CD4-positive, alpha-beta memory T cell (primary cell): ENCODE measurements around the gene PLPPR3. TPM values are rescaled to one million over a fixed set of nuclear protein-coding genes. Genes with fewer than 3 reads are reported as not detected.
"Not testable (repeated sequence)": the region's sequence is repeated elsewhere in the genome, so short reads cannot be mapped to it uniquely, and the experiment has no call there.

Experiments
- CTCF ChIA-PET: fragments of 350-600 bp; sonication (Branson Sonifier 250); formaldehyde crosslinking; loops from one replicate; lab custom pipeline; 2021; ENCODE audit warnings: inconsistent platforms; ENCODE audit not compliant: partially characterized antibody; lab: Charles Lee
- POLR2A ChIA-PET: fragments of 350-600 bp; sonication (Branson Sonifier 250); formaldehyde crosslinking; loops from one replicate; lab custom pipeline; 2021; ENCODE audit not compliant: partially characterized antibody; lab: Charles Lee
- DNase-seq, 5 donors: peaks; one replicate each; pipeline versions ENCODE4 v3.0.0 to v3.0.0-alpha.2; 2020 to 2022; ENCODE audit warnings: mixed read lengths in 1 of 5
- H3K27ac ChIP-seq: one replicate; pipeline ENCODE4 v1.7.0; 2013; ENCODE audit warnings: low read depth, low read length
- H3K27me3 ChIP-seq: 2 replicates; pipeline ENCODE4 v1.7.0; 2013; ENCODE audit warnings: mild to moderate bottlenecking, low read length, moderate library complexity; ENCODE audit not compliant: insufficient read depth
- H3K36me3 ChIP-seq: 2 replicates; pipeline ENCODE4 v1.7.0; 2013; ENCODE audit warnings: mild to moderate bottlenecking, low read length, moderate library complexity; ENCODE audit not compliant: insufficient read depth
- H3K4me1 ChIP-seq: 2 replicates; pipeline ENCODE4 v1.7.0; 2013; ENCODE audit warnings: mild to moderate bottlenecking, low read length, moderate library complexity; ENCODE audit not compliant: insufficient read depth
- H3K4me3 ChIP-seq, 2 donors: one replicate each; pipeline ENCODE4 v1.7.0; 2013; ENCODE audit warnings: low read length in 2 of 2, mild to moderate bottlenecking in 1 of 2
- H3K9me3 ChIP-seq, 2 donors: one replicate each; pipeline ENCODE4 v1.7.0; 2013; ENCODE audit warnings: low read length in 2 of 2, control low read depth in 1 of 2; ENCODE audit not compliant: control insufficient read depth in 1 of 2
- H3K27ac Mint-ChIP-seq, 7 donors: one replicate each; pipeline ENCODE4 v1.8.0; 2020 to 2021; ENCODE audit warnings: mixed read lengths in 7 of 7, mild to moderate bottlenecking in 6 of 7, inconsistent platforms in 3 of 7, moderate library complexity in 3 of 7
- H3K27me3 Mint-ChIP-seq, 2 donors: one replicate each; pipeline ENCODE4 v1.8.0; 2020 to 2021; ENCODE audit warnings: mixed read lengths in 2 of 2
- H3K36me3 Mint-ChIP-seq, 2 donors: one replicate each; pipeline ENCODE4 v1.8.0; 2020 to 2021; ENCODE audit warnings: mixed read lengths in 2 of 2, inconsistent platforms in 1 of 2, mild to moderate bottlenecking in 1 of 2
- H3K4me1 Mint-ChIP-seq, 4 donors: one replicate each; pipeline ENCODE4 v1.8.0; 2020 to 2021; ENCODE audit warnings: mixed read lengths in 4 of 4, mild to moderate bottlenecking in 1 of 4
- H3K4me3 Mint-ChIP-seq, 8 donors: one replicate each; pipeline ENCODE4 v1.8.0; 2020 to 2021; ENCODE audit warnings: mixed read lengths in 8 of 8, mild to moderate bottlenecking in 7 of 8, moderate library complexity in 6 of 8, inconsistent platforms in 3 of 8
- H3K9me3 Mint-ChIP-seq, 8 donors: one replicate each; pipeline ENCODE4 v1.8.0; 2020 to 2021; ENCODE audit warnings: mixed read lengths in 8 of 8, mild to moderate bottlenecking in 5 of 8, inconsistent platforms in 3 of 8, moderate library complexity in 1 of 8
- intact Hi-C: fragments of 100-400 bp; cut with micrococcal nuclease; formaldehyde crosslinking; loops from one replicate; pipeline ENCODE4 v1.15.1; 2023
- polyA plus RNA-seq, 2 donors: library from polyadenylated mRNA; unstranded; fragments of 300-500 nt; fragmentation: Illumina TruSeq; gene quantifications; one replicate each; pipeline ENCODE4 v1.2.3, GENCODE V29; 2021
- total RNA-seq, 2 experiments: library from RNA; stranded (reverse); gene quantifications; one replicate each; pipeline ENCODE4 v1.2.3, GENCODE V29; 2021

Gene PLPPR3
- total and polyA plus RNA-seq, 4 experiments from 2014 or later, result not detected

DNA sequence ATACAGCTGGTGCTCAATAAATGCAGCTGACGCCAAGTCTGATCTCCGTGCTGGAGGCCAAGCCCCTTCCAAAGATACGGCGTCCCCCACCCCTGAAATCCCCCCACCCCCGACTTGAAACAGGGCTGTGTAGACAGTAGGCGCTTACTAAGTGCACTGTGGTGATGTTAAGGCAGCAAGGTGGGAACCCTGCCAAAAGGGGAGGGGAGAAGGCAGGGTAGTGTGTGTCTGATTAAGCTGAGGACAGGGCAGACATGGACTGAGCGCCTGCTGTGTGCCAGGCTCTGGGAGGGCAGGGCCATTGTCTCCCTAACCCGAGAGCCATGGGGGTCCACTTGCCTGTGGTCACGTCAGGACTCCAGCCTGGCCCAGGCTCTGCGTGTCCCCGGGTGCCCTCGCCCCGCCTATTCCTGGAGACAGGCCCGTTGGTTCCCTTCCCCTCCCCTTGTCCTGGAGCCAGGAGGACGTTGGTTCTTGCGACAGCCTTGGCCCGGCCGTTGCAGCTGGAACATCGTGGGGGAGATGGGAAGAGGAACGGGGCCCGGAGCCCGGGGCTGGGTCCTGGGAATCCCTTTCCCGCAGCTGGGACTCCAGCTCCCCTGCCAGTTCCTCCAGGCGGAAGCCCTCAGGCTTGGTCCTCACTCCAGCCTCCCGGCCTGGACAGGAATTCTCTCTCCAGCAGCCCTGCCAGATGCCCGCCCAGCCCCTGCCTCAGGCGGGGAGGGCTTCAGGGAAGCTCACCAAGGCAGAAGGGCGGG, 28.6 kb upstream of the PLPPR3 start:
- POLR2A ChIA-PET, result no interaction called here
- H3K36me3 ChIP-seq, result no peaks in the 10 kb centered on the region
- CTCF ChIA-PET, result no interaction called here
- no peak overlapping the region for H3K4me3 ChIP-seq
- Mint-ChIP-seq H3K4me3 (no peak overlapping the region), H3K27ac (no peak overlapping the region), H3K36me3 (no peaks in the 10 kb centered on the region), H3K9me3 (no peaks in the 10 kb centered on the region), H3K27me3 (peaks cover 12 to 30% of the 10 kb centered on the region in 2 donors), H3K4me1 (no peaks in the 10 kb centered on the region)
- intact Hi-C loops, result no loop called here
- no peaks in the 10 kb centered on the region for H3K9me3 ChIP-seq
- no peak for DNase-seq
- H3K4me1 ChIP-seq, result no peaks in the 10 kb centered on the region
- H3K27me3 ChIP-seq, result no peaks in the 10 kb centered on the region
- no peak overlapping the region for H3K27ac ChIP-seq

DNA sequence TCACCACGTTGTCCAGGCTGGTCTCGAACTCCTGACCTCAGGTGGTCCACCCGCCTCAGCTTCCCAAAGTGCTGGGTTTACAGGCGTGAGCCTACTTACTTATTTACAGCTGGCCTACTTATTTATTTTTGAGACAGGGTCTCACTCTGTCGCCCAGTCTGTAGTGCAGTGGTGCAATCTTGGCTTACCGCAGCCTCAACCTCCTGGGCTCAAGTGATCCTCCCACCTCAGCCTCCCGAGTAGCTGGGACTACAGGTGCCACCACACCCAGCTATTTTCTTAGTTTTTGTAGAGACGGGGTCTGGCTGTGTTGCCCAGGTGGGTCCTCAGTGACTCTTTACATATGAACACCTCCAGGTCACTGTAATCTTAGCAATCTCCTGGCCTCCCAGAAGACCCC, 27.4 kb upstream of the PLPPR3 start:
- H3K36me3 Mint-ChIP-seq, POLR2A ChIA-PET, H3K4me1 ChIP-seq, CTCF ChIA-PET, H3K9me3 ChIP-seq, H3K27ac ChIP-seq, H3K36me3 ChIP-seq, H3K9me3 Mint-ChIP-seq, H3K4me1 Mint-ChIP-seq, H3K27me3 ChIP-seq, DNase-seq, H3K4me3 ChIP-seq, intact Hi-C loops, H3K4me3 Mint-ChIP-seq, H3K27ac Mint-ChIP-seq: not testable (repeated sequence)
- H3K27me3 Mint-ChIP-seq, result peaks cover 15 to 34% of the 10 kb centered on the region in 2 donors

DNA sequence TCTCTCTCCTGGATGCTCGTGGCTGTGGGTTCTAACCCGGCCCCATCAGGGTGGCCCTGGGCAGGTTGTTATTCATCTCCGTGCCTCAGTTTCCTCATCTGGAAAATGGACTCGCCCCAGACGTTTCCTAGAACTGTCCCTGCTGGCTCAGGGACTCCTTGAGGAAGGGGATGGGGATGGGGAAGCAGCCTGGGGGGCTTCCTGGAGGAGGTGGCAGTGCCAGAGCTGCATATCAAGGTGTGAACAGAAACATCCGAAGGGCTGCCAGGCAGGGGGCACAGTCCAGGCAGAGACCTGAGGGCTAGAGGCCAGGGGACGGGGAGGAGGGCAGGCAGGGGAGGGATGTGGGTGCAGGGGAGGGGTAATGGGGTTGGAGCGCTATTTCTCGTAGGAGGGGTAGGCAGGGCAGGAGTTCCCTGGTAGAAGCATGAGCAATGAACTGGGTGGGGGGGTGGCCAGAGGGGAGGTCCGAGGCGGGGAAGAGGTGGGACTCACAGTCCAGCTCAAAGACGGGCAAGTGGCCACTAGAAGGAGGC, 26.7 kb upstream of the PLPPR3 start:
- Mint-ChIP-seq H3K4me1 (peaks cover 0 to 5% (median 3%) of the 10 kb centered on the region in 4 donors), H3K27me3 (peaks cover 15 to 34% of the 10 kb centered on the region in 2 donors), H3K27ac (no peak overlapping the region), H3K4me3 (no peak overlapping the region), H3K9me3 (no peaks in the 10 kb centered on the region), H3K36me3 (no peaks in the 10 kb centered on the region)
- peaks cover 3% of the 10 kb centered on the region for H3K4me1 ChIP-seq
- ChIA-PET CTCF (no interaction called here), POLR2A (no interaction called here)
- H3K9me3 ChIP-seq, result no peaks in the 10 kb centered on the region
- H3K36me3 ChIP-seq, result no peaks in the 10 kb centered on the region
- intact Hi-C loops, result no loop called here
- H3K4me3 ChIP-seq, result no peak overlapping the region
- no peak for DNase-seq
- peaks cover 4% of the 10 kb centered on the region for H3K27me3 ChIP-seq
- no peak overlapping the region for H3K27ac ChIP-seq

DNA sequence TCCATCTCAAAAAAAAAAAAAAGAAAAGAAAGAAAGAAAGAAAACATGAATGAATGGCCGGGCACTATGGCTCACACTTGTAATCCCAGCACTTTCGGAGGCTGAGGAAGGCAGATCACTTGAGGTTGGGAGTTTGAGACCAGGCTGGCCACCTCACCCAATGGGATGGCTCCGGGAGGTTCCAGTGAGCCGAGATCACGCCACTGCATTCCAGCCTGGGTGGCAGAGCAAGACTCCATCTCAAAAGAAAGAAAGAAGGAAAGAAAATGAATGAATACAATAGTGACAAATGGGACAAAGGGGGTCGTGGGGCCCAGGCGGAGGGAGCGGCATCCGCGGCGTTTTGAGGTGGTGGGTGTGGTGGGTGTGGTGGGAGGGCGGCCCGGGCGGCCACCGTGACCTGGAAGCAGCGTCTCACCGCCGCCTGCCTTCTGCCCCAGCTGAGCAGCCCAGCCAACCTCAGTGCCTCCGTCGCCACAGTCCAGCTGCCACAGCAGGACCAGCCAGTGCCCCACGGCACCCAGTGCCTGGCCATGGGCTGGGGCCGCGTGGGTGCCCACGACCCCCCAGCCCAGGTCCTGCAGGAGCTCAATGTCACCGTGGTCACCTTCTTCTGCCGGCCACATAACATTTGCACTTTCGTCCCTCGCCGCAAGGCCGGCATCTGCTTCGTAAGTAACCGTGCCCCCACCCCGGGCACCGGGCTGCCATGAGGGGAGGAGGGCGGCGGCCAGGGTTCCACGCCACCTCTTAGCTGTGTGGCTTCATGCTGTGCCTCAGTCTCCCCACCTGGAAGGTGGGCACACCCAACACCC, 24.2 kb upstream of the PLPPR3 start:
- no peaks in the 10 kb centered on the region for H3K36me3 Mint-ChIP-seq
- H3K9me3 ChIP-seq, result no peaks in the 10 kb centered on the region
- no peak overlapping the region for H3K4me3 ChIP-seq
- H3K9me3 Mint-ChIP-seq, result peaks cover 0 to 3% (median 0%) of the 10 kb centered on the region in 8 donors
- H3K27me3 Mint-ChIP-seq, result peaks cover 18 to 32% of the 10 kb centered on the region in 2 donors
- H3K27ac ChIP-seq, result no peak overlapping the region
- intact Hi-C loops, result no loop called here
- ChIA-PET POLR2A (no interaction called here), CTCF (interaction anchor here (0.6 to 1.7 kb wide), 2 partner anchors 10 to 12 kb away, joined by 3 to 4 read pairs; no protein-coding TSS in a partner anchor)
- H3K4me1 ChIP-seq, result peaks cover 3% of the 10 kb centered on the region
- H3K27ac Mint-ChIP-seq, result no peak overlapping the region
- H3K27me3 ChIP-seq, result peaks cover 4% of the 10 kb centered on the region
- H3K4me3 Mint-ChIP-seq, result peak overlapping the region in 1 of 8 donors; percentile 35
- no peak for DNase-seq
- H3K36me3 ChIP-seq, result no peaks in the 10 kb centered on the region
- H3K4me1 Mint-ChIP-seq, result peaks cover 0 to 10% (median 6%) of the 10 kb centered on the region in 4 donors

DNA sequence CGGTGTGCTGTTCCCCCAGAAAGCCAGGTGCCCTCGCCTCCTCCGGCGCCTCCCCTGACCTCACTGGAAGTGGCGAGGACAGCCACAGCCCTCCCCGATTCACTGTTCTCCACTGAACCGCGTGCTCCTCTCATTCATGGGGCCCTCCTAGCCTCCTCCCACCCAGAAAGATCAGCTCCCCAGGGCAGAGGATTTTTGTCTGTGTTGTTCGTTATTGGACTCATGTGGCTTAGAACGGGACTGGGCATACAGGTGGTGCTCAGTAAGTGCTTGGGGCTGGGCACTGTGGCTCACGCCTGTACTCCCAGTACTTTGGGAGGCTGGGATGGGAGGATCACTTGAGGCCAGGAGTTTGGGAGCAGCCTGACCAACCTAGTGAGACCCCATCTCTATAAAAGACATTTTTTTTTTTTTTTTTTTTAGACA, 22.8 kb upstream of the PLPPR3 start:
- no peak overlapping the region for H3K27ac ChIP-seq
- ChIA-PET CTCF (no interaction called here), POLR2A (no interaction called here)
- DNase-seq, result no peak
- H3K36me3 ChIP-seq, result no peaks in the 10 kb centered on the region
- Mint-ChIP-seq H3K4me3 (peak overlapping the region in 4 of 8 donors; percentile 35 to 73 (median 54)), H3K27ac (peak overlapping the region in 1 of 7 donors; percentile 22), H3K9me3 (peaks cover 0 to 3% (median 0%) of the 10 kb centered on the region in 8 donors), H3K36me3 (no peaks in the 10 kb centered on the region), H3K27me3 (peaks cover 17 to 32% of the 10 kb centered on the region in 2 donors), H3K4me1 (peaks cover 0 to 10% (median 6%) of the 10 kb centered on the region in 4 donors)
- no peaks in the 10 kb centered on the region for H3K9me3 ChIP-seq
- peaks cover 4% of the 10 kb centered on the region for H3K27me3 ChIP-seq
- intact Hi-C loops, result no loop called here
- H3K4me3 ChIP-seq, result no peak overlapping the region
- H3K4me1 ChIP-seq, result peaks cover 3% of the 10 kb centered on the region

DNA sequence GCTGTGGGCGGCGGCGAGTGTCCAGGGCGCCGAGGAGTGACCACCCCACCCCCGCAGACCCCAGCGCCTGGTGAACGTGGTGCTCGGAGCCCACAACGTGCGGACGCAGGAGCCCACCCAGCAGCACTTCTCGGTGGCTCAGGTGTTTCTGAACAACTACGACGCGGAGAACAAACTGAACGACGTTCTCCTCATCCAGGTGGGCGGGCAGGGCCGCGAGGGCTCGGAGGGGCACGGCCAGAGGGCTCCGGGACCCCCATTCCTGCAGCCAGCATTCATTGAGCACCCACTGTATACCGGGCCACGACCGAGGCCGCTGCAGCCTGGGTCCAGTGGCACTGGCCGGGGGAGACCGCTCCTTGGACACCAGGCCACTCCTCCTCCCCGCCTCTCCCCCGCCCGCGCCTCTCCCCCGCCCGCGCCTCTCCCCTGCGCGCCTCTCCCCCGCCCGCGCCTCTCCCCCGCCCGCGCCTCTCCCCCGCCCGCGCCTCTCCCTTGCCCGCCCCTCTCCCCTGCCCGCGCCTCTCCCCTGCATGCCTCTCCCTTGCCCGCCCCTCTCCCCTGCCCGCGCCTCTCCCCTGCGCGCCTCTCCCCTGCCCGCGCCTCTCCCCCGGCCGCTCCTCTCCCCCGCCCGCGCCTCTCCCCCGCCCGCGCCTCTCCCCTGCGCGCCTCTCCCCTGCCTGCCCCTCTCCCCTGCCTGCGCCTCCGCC, 22.2 kb upstream of the PLPPR3 start:
- H3K27ac Mint-ChIP-seq, result no peak overlapping the region
- no peaks in the 10 kb centered on the region for H3K36me3 Mint-ChIP-seq
- Histone ChIP-seq H3K4me1 (peaks cover 3% of the 10 kb centered on the region), H3K27ac (no peak overlapping the region), H3K27me3 (peaks cover 4% of the 10 kb centered on the region), H3K9me3 (no peaks in the 10 kb centered on the region), H3K4me3 (no peak overlapping the region), H3K36me3 (no peaks in the 10 kb centered on the region)
- H3K9me3 Mint-ChIP-seq, result peaks cover 0 to 3% (median 0%) of the 10 kb centered on the region in 8 donors
- intact Hi-C loops, result no loop called here
- H3K4me1 Mint-ChIP-seq, result peaks cover 0 to 10% (median 6%) of the 10 kb centered on the region in 4 donors
- ChIA-PET CTCF (no interaction called here), POLR2A (no interaction called here)
- DNase-seq, result no peak
- peaks cover 15 to 29% of the 10 kb centered on the region in 2 donors for H3K27me3 Mint-ChIP-seq
- H3K4me3 Mint-ChIP-seq, result peak overlapping the region in 2 of 8 donors; percentile 57 to 73
